A673 (cell line): ENCODE results near the gene HES2.

Experiments used
- CTCF ChIP-seq: fragments of 300-800, 200-600 bp; sonication (generic); conservative IDR thresholded peaks from 2 replicates; pipeline ENCODE4 v1.5.1; 2017; ENCODE audit warnings: low read depth, mild to moderate bottlenecking, antibody characterized with exemption, low read length, moderate library complexity, mixed read lengths
- EZH2 ChIP-seq: fragments of 200-600 bp; sonication (generic); IDR thresholded peaks from 2 replicates; pipeline ENCODE4 v1.6.1; 2017; ENCODE audit warnings: borderline replicate concordance, low read depth, mild to moderate bottlenecking, mixed read lengths, antibody characterized with exemption, low read length; ENCODE audit not compliant: poor library complexity, severe bottlenecking

GRCh38 chr1:6443339-6444115 lies 23.8 kb upstream of the HES2 start:
- TF ChIP-seq CTCF (no peak), EZH2 (no peak)
